HepG2 (cell line): ENCODE measurements around the gene VEGFB. TPM values are rescaled to one million over a fixed set of nuclear protein-coding genes. Genes with fewer than 3 reads are reported as not detected.

Source experiments
- FIP1L1 ChIP-seq: fragments of 200-400 bp; formaldehyde crosslinking; IDR thresholded peaks from 2 replicates; pipeline ENCODE4 v1.6.1; 2018; ENCODE audit warnings: low read depth, mild to moderate bottlenecking, low read length, moderate library complexity, borderline replicate concordance; ENCODE audit not compliant: insufficient read depth
- GABPB1 ChIP-seq: IDR thresholded peaks from 2 replicates; pipeline ENCODE4 v1.6.1; 2016; ENCODE audit warnings: mild to moderate bottlenecking, missing genetic modification reagents, moderate library complexity, missing compliant biosample characterization
- KDM2A ChIP-seq: sonication (generic); formaldehyde crosslinking; IDR thresholded peaks from 2 replicates; pipeline ENCODE4 v1.4.0; 2020; ENCODE audit warnings: low read depth, missing genetic modification reagents, borderline replicate concordance
- MXI1 ChIP-seq: IDR thresholded peaks from 3 replicates; pipeline ENCODE4 v1.6.1; 2012; ENCODE audit warnings: low read depth, low read length, inconsistent platforms, borderline replicate concordance
- NR2F6 ChIP-seq, 2 experiments: IDR thresholded peaks; 2 replicates each; pipeline ENCODE4 v1.6.1; 2016; ENCODE audit warnings: antibody characterized with exemption in 1 of 2, mild to moderate bottlenecking in 1 of 2
- SRSF9 ChIP-seq: fragments of 200-400 bp; formaldehyde crosslinking; IDR thresholded peaks from 2 replicates; pipeline ENCODE4 v1.6.1; 2018; ENCODE audit warnings: borderline replicate concordance, mild to moderate bottlenecking, low read depth, low read length; ENCODE audit not compliant: insufficient read depth, poor library complexity, severe bottlenecking
- TBX3 ChIP-seq: fragments of 450-650 bp; IDR thresholded peaks from 2 replicates; pipeline ENCODE4 v1.6.1; 2017; ENCODE audit warnings: antibody characterized with exemption, mild to moderate bottlenecking, inconsistent platforms, borderline replicate concordance
- ZBTB43 ChIP-seq: sonication (generic); formaldehyde crosslinking; conservative IDR thresholded peaks from 2 replicates; pipeline ENCODE4 v1.4.0; 2020; ENCODE audit warnings: missing genetic modification reagents
- ZBTB7A ChIP-seq: sonication (generic); formaldehyde crosslinking; IDR thresholded peaks from 2 replicates; pipeline ENCODE4 v1.8.0; 2022; ENCODE audit warnings: mild to moderate bottlenecking, missing genetic modification reagents
- ZFP1 ChIP-seq: IDR thresholded peaks from 2 replicates; pipeline ENCODE4 v1.6.1; 2016
- ZFP91 ChIP-seq: sonication (generic); formaldehyde crosslinking; IDR thresholded peaks from 2 replicates; pipeline ENCODE4 v1.9.0; 2022; ENCODE audit warnings: missing genetic modification reagents, mild to moderate bottlenecking, borderline replicate concordance
- ZFY ChIP-seq: sonication (generic); formaldehyde crosslinking; IDR thresholded peaks from 2 replicates; pipeline ENCODE4 v1.4.0; 2020; ENCODE audit warnings: missing genetic modification reagents
- ZNF121 ChIP-seq: sonication (generic); formaldehyde crosslinking; IDR thresholded peaks from 2 replicates; pipeline ENCODE4 v1.5.0; 2020; ENCODE audit warnings: mild to moderate bottlenecking, missing genetic modification reagents
- ZNF180 ChIP-seq: sonication (generic); formaldehyde crosslinking; IDR thresholded peaks from 2 replicates; pipeline ENCODE4 v1.4.0; 2020; ENCODE audit warnings: low read depth, missing genetic modification reagents, borderline replicate concordance
- ZNF205 ChIP-seq: IDR thresholded peaks from 2 replicates; pipeline ENCODE4 v1.6.1; 2018; ENCODE audit warnings: missing biosample characterization, missing genetic modification reagents
- ZNF253 ChIP-seq: sonication (generic); formaldehyde crosslinking; IDR thresholded peaks from 2 replicates; pipeline ENCODE4 v1.8.0; 2022; ENCODE audit warnings: mild to moderate bottlenecking, missing genetic modification reagents, borderline replicate concordance
- ZNF331 ChIP-seq: sonication (generic); formaldehyde crosslinking; IDR thresholded peaks from 2 replicates; pipeline ENCODE4 v1.4.0; 2020; ENCODE audit warnings: missing genetic modification reagents
- ZNF574 ChIP-seq: sonication (generic); formaldehyde crosslinking; IDR thresholded peaks from 2 replicates; pipeline ENCODE4 v1.4.0; 2020; ENCODE audit warnings: missing genetic modification reagents
- ZSCAN31 ChIP-seq: sonication (generic); formaldehyde crosslinking; IDR thresholded peaks from 2 replicates; pipeline ENCODE4 v1.5.0; 2020; ENCODE audit warnings: low read depth, mild to moderate bottlenecking, missing genetic modification reagents
- polyA plus RNA-seq, 8 experiments: library from polyadenylated mRNA; depleted of rRNA in 3 of 8; stranded (reverse) in 7 of 8; unstranded in 1 of 8; fragments of >200 nt; fragmentation: Illumina TruSeq in 4 of 8; extraction: Trizol in 4 of 8; gene quantifications; 2 replicates each; pipeline versions ENCODE4 v1.2.1 to v1.2.3, GENCODE V29; 2011 to 2016; ENCODE audit warnings: low read depth in 4 of 8, missing spikeins in 1 of 8, mixed read lengths in 1 of 8; ENCODE audit not compliant: insufficient read depth in 1 of 8
- total RNA-seq, 5 experiments: library from RNA; depleted of rRNA; stranded (reverse); fragments of >200 nt; fragmentation: Illumina TruSeq; extraction: Trizol; gene quantifications; 2 replicates each; pipeline ENCODE4 v1.2.3, GENCODE V29; 2016; ENCODE audit warnings: low read depth in 1 of 5
- TF ChIP-seq, protein P1 (sequence below): sonication (generic); formaldehyde crosslinking; IDR thresholded peaks from 2 replicates; pipeline ENCODE4 v1.5.1; 2020; ENCODE audit warnings: missing genetic modification reagents, mild to moderate bottlenecking, borderline replicate concordance
- TF ChIP-seq, protein P2 (sequence below): sonication (generic); formaldehyde crosslinking; IDR thresholded peaks from 2 replicates; pipeline ENCODE4 v1.8.0; 2022; ENCODE audit warnings: mild to moderate bottlenecking, missing genetic modification reagents, moderate library complexity

VEGFB gene
- total and polyA plus RNA-seq, 2 of the 13 experiments (the other 11 are each of a cell fraction or from before 2014, with no cell fraction given): 9.0 to 11.3 TPM

DNA sequence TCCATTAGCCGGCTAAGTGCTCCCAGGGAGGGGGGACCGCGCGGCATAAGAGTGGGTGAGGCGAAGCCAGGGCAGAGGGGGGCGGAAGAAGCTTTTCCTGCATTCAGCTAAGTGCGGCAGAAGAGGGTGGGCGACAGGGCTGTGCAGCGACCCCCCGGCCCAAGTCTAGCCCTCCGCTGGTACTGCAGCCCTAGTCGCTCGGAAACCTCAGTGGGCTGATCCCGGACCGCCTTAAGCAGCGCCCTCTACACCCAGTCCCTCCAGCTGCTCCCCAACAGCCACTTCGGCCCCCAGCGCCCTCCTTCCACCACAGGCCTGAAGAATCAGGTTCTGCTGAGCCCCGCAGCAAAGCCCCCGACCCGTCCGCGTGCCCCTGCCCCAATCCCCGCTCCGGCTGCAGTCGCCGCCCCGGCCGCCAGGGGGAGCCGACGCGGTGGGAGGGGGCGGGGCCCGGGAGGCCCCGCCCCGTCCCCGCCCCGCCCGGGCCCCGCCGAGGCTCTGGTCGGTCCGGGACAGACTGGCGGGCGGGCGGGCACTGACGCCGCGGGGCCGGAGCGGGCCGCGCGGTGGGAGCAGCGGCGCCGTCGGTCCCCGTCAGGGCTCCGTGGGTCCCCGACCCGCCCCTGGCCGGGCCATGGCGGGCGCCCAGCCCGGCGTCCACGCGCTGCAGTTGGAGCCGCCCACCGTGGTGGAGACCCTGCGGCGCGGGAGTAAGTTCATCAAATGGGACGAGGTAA, 16.8 kb downstream of the VEGFB start, which contains the start of gene PLCB3 (continued):
- TF ChIP-seq KDM2A (CRISPR knock-in tag): peak; percentile 58; the same call in 1 of the 2 replicates
- TF ChIP-seq, protein P1, sequence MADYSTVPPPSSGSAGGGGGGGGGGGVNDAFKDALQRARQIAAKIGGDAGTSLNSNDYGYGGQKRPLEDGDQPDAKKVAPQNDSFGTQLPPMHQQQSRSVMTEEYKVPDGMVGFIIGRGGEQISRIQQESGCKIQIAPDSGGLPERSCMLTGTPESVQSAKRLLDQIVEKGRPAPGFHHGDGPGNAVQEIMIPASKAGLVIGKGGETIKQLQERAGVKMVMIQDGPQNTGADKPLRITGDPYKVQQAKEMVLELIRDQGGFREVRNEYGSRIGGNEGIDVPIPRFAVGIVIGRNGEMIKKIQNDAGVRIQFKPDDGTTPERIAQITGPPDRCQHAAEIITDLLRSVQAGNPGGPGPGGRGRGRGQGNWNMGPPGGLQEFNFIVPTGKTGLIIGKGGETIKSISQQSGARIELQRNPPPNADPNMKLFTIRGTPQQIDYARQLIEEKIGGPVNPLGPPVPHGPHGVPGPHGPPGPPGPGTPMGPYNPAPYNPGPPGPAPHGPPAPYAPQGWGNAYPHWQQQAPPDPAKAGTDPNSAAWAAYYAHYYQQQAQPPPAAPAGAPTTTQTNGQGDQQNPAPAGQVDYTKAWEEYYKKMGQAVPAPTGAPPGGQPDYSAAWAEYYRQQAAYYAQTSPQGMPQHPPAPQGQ: no peak
- TF ChIP-seq ZSCAN31: no peak
- TF ChIP-seq ZFP1 (CRISPR knock-in tag): no peak
- peak; percentile 57 for TF ChIP-seq ZNF574
- TF ChIP-seq ZNF180 (CRISPR knock-in tag): no peak
- no peak for TF ChIP-seq FIP1L1
- TF ChIP-seq ZFP91 (CRISPR knock-in tag): peak; percentile 29; the same call in 1 of the 2 replicates
- no peak for TF ChIP-seq NR2F6 (IDR thresholded peaks at IDR 0.05)
- no peak for TF ChIP-seq NR2F6 (CRISPR knock-in tag; IDR thresholded peaks at IDR 0.05)
- peak; percentile 54; the same call in 1 of the 2 replicates for TF ChIP-seq GABPB1 (CRISPR knock-in tag)
- TF ChIP-seq ZNF205 (CRISPR knock-in tag): no peak
- TF ChIP-seq ZBTB7A (CRISPR knock-in tag): peak; percentile 90
- no peak for TF ChIP-seq SRSF9
- TF ChIP-seq MXI1: peak; percentile 46; the same call in 1 of the 3 replicates
- TF ChIP-seq ZNF253 (CRISPR knock-in tag): no peak
- no peak for TF ChIP-seq ZNF121
- TF ChIP-seq, protein P2, sequence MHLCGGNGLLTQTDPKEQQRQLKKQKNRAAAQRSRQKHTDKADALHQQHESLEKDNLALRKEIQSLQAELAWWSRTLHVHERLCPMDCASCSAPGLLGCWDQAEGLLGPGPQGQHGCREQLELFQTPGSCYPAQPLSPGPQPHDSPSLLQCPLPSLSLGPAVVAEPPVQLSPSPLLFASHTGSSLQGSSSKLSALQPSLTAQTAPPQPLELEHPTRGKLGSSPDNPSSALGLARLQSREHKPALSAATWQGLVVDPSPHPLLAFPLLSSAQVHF (CRISPR knock-in tag): no peak
- TF ChIP-seq ZNF331 (CRISPR knock-in tag): 0 out of 2 replicates have a peak, but pooled peaks have one; percentile 4
- no peak for TF ChIP-seq ZBTB43
- TF ChIP-seq ZFY (CRISPR knock-in tag): peak; percentile 62
- TF ChIP-seq TBX3: no peak
